Measurements from ENCODE around the gene CACNA2D3.

Gene CACNA2D3

DNA sequence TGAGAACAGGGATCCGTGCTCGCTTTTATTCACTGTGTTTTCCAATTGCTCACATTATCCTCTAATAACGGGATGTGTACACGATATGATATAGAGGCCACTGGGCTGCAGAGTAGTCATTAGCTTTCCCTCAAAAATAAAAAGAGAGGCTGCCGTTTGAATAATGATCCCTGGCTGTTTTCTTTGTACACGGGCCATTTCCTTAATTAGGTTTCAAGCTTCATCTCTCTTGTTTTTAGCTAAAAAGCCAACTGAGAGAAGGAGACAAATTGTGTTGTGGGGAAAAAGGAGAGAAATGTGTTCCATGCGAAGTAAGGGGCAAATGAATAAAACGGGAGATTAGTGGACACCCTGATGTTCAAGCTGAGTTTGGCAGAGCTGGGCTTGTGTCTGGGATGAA, 174.2 kb downstream of the CACNA2D3 start:
- DNase-seq, result no peak

GRCh38 chr3:54299169-54299935, 177.0 kb downstream of the CACNA2D3 start:
- no peak for DNase-seq

DNA sequence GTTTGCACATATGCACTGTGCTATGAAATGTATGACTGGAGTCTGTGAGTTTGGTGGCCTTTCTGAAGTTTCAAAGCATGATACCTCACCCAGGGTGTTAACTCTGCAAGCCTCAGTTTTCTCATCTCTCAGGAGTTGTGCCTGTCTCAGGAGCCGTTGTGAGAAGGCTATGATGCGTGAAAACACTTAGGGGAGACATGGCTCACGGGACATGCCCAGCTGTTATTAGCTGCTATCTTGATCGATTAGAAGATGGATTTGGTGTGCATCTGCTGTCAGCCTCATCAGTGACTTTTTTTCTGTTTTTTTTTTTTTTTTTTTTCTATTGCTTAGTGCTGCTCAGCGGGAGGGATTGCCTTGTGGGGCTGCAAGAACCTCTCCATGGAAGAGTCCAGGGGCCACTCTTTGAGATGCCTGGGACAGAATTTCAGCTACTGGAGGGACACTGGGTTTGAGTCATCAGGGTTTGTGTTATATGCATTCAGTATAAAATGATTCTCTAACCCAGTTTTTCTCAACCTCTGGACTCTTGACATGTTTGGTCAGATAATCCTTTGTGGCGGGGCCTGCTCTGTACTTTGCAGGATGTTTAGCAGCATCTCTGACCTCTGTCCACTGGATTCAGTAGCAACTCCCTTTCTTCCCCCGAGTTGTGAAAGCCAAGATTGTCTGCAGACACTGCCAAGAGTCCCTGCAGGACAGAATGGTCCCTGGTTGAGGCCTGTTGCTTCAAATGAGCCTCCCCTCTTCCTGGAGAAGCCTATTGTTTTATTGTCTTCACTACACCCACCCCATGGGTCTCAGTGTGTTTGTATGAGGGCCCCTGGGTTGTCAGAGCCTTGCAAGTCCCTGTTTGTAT, 181.4 kb downstream of the CACNA2D3 start:
- DNase-seq, result no peak

GRCh38 chr3:54304877-54305276, 182.5 kb downstream of the CACNA2D3 start:
- DNase-seq, result no peak

DNA sequence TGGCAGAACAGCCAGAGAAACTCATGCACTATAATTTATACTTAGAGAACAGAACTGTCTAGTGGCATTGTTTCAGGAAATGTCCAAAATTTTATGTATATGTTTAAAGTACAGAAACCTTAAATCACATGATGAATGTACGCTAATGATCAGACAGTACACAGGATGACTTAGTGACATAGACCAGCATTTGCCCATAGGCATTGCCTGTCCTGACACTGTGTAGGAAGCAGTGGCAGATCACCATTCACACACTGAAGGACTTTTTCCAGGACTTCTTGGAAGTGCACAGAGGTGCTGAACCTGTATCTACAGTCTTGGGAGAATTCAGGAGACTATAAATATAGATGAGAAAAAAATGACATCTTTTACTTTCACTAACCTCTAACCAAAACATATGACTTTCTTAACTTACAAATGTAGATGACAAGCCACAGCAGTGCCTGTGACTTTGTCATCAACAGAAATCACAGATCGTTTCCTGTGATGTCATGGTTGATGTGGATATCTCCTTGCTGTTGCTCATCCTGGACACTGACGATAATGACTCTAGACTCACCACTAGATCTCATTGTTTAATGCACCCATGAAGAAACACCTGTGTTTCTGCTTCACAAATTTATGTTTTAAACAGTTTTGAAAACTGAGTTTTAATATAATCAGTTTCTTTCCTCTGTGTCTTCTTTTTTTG, 183.2 kb downstream of the CACNA2D3 start:
- DNase-seq, result no peak

DNA sequence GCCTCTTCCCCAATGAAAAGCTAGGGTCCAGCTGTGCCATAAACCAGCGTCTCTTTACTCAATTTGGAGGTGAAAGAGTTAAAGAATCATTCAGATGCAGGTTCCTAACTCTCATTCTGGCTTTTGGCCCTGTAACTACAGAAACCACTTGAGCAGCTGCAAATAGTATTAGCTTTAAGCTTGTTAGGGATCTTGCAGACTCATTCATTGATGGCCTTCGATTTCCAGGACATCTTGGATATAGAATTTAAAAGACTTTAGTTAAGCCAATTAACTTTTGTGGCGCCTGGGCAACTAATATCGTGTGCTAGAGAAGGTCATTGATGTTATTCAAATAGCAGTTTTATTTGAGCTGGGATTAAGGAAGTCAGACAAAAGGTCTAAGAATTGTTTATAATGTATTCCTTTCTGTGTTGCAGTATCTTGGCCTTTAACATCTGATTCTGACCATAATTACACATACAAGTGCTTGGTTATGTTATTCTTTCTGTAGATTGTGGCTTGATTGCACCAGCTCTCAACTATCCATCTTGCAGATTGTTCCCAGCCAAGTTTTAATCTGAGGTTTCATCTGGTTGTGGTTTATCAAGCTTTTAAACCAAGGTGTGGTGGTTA, 185.3 kb downstream of the CACNA2D3 start:
- no peak for DNase-seq

DNA sequence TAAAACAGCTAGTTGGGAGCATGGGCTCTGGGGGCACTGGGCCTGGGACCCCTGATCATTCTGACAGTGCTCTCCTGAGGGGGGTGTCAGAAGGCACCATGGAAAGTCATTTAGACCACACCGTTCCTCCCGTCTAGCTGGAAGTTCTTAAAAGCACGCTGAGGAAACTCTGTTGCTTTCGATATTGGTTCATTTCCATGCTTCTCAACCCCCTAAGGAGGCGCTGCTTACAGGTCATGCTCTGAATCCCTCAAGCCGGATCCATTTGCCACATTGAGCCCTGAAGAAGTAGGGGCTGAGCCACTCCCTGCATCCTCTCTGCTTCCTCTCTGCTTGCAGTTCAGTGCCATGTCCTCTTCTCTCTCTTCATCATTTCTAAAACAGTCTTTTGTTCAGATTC, 187.2 kb downstream of the CACNA2D3 start:
- no peak for DNase-seq

GRCh38 chr3:54311211-54311747, 188.9 kb downstream of the CACNA2D3 start:
- DNase-seq, result no peak

DNA sequence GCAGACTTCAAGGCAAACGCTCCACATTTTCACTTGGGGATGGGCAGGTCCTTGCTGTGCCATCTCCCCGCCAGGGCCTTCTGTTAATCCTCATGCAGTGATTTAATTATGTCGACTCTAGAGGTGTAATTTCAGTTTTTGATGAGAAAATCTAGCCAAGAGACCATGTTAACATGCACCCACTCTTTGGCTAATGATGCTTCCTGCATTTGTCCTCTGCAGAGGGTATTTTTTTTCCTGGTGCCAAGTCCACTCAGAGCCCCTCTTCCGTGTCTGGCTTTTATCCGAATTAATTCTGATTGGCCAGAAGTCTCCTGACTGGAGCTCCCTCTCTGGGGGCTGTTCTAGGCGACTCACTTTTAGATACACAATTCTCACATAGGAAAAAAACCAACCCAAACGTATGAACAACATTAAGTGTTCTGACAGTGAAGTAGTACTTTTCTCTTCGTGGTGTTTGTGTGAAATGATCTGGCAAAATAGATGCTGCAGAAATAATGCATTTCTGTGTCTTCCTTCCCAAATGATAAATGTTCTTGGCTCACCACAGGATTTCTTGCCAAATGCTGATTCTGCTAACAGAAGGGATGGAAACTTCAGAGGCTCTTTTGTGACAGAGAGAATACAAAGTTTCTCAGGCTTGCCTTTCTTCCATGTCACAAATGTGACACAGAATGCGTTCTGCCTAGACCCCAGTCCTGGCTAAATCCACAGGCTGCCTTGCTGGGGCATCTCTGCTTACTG, 190.0 kb downstream of the CACNA2D3 start:
- no peak for DNase-seq

DNA sequence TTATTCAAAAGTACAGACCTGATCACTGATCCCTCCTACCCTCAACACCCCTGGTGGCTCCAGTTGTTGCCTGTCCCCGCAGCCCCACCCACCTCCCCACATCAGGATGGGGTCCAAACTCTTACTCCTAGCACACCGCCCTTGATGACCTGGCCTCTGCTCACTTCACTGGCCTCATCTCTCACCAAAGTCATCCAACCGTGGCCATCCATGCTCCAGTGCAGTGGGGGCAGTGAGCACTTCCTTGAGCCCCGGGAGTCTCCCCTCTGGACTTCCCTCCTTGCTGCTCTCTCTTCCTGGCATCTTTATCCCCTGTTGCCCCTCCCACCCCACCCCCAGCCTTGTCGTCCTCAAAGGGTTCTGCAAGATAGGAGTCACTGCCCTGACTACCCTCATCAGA, 191.1 kb downstream of the CACNA2D3 start:
- no peak for DNase-seq

DNA sequence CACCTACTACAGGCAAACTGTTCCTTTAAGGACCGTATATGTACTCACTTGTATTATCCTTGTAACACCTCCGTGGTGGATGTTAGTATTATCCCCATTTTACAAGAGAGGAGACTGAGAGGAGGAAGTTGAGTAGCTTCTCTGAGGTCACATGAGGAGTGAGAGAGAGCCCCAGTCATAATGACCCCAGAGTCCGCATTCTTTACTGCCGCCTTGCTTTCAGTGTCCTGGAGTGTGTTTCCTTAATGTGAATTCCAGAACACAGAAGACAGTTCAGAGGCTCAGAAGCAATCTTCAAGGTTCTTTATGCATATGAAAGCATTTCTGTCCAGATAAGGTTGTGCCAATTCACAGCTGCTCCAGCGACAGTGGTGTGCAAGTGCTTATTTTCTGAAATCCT, 199.2 kb downstream of the CACNA2D3 start:
- DNase-seq, result no peak

- peak; percentile 49 for DNase-seq
Measured at GRCh38 chr3:54322354-54322753, 200.0 kb downstream of the CACNA2D3 start.

- no peak for DNase-seq
Measured at GRCh38 chr3:54324103-54324502, 201.8 kb downstream of the CACNA2D3 start.

DNA sequence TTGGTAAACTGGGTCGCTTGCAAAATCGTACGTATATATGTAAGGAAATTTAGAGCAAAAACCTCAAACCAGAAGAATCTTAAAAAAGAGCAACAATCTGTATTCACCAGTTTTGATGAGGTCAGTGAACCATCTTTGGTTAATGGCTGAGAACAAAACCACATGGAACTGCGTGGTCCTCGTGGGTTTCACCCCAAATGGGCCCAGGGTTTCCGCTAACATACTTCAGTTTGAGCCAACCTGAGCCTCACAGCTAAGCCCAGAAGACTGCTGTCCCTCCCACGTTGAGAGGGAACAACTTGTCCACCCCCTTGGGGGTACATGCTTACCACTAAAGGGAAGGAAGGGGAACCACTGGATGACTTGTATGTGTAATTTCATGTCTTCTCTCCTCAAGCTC, 204.6 kb downstream of the CACNA2D3 start:
- no peak for DNase-seq

GRCh38 chr3:54331341-54331740, 209.0 kb downstream of the CACNA2D3 start:
- no peak for DNase-seq

- DNase-seq, result no peak
Measured at GRCh38 chr3:54337846-54338245, 215.5 kb downstream of the CACNA2D3 start.

- no peak for DNase-seq
Measured at GRCh38 chr3:54339608-54340007, 217.3 kb downstream of the CACNA2D3 start.

DNA sequence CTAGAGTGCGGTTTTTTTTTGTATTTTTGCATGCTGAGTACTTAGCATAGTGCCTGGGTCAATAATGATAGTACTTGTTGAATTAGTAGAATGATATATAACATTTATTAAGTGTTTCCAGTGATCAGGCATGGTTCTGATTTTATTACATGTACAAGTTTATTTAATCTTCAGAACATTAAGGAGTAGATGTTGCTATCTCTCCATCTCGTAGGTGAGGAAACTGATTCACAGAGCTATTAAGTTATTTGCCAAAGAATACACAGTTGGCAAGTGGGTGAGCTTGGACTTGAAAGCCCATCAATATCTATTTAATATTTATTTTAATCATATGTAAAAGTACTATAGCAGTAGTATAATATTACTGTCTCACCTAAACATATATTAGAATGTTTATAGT, 219.5 kb downstream of the CACNA2D3 start:
- no peak for DNase-seq

DNA sequence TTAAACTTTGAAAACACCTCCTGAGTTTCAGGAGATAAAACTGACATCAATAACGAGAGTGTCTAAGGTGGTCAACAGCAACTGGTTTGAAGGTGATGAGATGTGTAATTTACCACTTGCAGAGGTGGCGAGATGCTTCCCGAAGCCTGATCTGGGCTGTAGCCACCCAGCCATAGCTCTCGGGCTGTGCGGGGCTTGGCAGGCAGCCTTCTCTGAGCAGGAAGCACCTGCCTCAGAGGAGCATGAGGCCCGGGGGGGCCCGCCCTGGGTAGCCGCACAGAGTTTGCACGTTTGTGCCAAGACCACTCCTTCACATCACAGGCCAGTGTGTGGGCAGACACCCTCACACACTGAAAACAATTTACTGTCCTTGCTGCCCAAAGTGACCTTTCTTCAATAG, 220.3 kb downstream of the CACNA2D3 start:
- DNase-seq, result no peak

GRCh38 chr3:54343495-54343894, 221.1 kb downstream of the CACNA2D3 start:
- DNase-seq, result no peak

GRCh38 chr3:54344601-54345231, 222.4 kb downstream of the CACNA2D3 start:
- no peak for DNase-seq

Data from kidney glomerular epithelial cell (primary cell).